WI38 (cell line): ENCODE results near the gene RPL37A.
A peak's percentile ranks its signal among the peaks of the same experiment; 100 is the strongest.

ENCODE experiments used
- H3K4me3 ChIP-seq: 2 replicates; pipeline ENCODE4 v1.5.1; 2011; ENCODE audit warnings: low read depth, mild to moderate bottlenecking, control low read depth, low read length
- CTCF ChIP-seq: IDR thresholded peaks from 2 replicates; pipeline ENCODE4 v1.5.1; 2012; ENCODE audit warnings: low read depth, mild to moderate bottlenecking, control low read depth, low read length

The RPL37A gene

GRCh38 chr2:216503697-216504375 is 5.2 kb downstream of the RPL37A start:
- H3K4me3 ChIP-seq: no peak overlapping the region
- TF ChIP-seq CTCF: no peak

DNA sequence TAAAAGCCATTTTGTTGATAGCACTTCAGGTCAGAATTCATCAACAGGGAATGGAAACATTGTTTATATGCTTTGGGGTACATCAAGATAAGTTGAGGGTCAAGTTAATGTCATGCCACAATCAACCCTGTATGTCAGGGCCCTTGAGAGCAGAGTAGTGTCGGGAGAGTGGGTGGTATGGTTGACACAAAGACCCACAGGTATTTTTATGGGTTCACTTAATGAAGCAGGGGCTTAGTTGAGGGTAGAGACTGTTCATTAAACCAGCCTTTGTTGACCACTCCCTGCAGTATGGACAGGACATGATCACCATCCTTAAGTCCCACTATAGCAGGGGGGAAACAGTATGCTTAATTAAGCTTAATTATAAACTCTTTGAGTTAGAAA is 5.7 kb downstream of the RPL37A start:
- H3K4me3 ChIP-seq: no peak overlapping the region
- no peak for TF ChIP-seq CTCF

GRCh38 chr2:216505133-216506106 is 6.8 kb downstream of the RPL37A start:
- no peak for TF ChIP-seq CTCF
- no peak overlapping the region for H3K4me3 ChIP-seq

DNA sequence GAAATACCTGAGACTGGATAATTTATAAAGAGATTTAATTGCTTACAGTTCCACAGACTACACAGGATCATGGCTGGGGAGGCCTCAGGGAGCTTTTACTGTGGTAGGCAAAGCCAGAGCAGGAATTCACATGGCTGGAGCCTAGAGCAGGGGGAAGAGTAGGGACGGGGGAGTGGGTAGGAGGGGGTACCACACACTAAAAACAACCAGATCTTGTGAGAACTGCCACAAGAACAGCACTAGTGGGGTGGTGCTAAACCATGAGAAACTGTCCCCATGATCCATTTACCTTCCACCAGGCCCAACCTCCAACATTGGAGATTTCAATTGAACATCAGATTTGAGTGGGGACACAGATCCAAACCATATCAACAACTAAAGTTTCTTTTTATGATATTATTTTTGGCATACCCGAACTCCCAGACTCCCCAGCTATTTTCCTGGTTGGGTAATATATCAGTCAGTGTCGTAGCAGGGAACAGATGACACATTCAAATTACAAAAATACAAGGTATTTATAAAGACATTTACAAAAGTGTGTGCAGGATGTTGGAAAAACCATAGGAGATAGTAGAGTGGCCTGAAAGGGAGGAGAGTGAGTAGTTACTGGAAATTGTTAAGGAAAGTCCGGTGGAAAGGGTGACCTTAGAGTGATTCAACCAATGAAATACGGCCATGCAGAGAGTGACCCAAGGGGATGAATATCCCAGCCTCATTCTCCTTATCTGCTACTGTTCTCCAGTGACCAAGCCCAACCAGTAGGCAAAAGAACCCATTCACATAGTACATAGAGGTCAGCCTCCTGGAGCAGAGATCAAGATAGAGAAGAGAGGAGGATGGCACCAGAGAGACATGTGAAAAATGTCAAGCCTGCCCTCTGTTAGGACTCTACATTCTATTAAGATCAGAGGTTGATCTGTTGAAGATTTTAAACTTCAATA is 8.8 kb downstream of the RPL37A start:
- H3K4me3 ChIP-seq: no peak overlapping the region
- TF ChIP-seq CTCF: no peak

DNA sequence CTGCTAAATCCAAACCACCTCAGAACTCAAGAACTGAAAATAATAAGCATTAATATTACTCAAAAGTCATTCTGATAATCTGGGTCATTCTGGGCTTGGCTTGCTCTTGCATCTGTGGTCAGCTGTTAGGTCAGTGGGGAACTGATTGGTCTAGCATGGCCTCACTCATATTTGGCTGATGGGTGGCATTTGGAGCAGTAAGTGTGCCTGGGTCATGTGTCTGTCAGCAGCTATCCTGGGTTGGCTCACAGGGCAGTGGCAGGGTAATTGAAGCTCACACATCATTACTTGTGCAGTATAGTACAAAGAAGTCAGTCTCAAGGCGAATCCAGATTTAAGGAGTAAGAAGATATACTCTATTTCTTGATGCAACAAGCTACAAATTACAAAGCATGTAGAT is 9.6 kb downstream of the RPL37A start:
- no peak for TF ChIP-seq CTCF
- no peak overlapping the region for H3K4me3 ChIP-seq

DNA sequence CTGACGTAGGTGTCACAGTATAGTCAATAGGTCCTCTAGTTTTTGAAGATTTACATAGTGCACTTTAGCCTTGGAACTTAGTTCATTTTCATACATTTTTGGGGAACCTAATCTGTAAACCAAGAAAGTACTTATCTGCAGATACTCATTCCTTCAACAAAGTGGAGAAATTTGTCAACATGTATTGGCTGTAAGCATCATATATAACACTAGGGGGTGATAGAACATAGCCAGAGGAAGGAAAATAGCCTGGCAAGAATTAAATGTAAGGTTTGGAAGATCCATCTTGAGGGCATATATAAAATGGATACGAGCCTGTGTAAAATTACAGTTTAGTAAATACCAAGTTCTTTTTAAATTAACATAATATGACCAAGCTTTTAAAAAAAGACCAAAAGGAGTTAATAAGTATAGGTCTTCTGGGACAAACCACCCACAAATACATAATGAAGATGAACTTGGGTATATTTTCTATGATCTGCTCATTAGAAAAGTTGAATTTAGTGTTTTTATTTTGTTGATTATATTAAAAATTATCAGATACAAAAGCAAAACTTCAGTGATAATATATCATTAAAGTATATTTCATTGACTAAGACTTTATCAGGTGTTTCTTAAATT is 18.2 kb downstream of the RPL37A start:
- TF ChIP-seq CTCF: peak; percentile 54; the same call in 1 of the 2 replicates
- H3K4me3 ChIP-seq: no peak overlapping the region
